Measurements from ENCODE around the gene APCS. TPM values are rescaled to one million over a fixed set of nuclear protein-coding genes. Genes with fewer than 3 reads are reported as not detected.

The APCS gene, protein sequence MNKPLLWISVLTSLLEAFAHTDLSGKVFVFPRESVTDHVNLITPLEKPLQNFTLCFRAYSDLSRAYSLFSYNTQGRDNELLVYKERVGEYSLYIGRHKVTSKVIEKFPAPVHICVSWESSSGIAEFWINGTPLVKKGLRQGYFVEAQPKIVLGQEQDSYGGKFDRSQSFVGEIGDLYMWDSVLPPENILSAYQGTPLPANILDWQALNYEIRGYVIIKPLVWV
- total RNA-seq (2012; rRNA removed), result not detected in 2 replicates

DNA sequence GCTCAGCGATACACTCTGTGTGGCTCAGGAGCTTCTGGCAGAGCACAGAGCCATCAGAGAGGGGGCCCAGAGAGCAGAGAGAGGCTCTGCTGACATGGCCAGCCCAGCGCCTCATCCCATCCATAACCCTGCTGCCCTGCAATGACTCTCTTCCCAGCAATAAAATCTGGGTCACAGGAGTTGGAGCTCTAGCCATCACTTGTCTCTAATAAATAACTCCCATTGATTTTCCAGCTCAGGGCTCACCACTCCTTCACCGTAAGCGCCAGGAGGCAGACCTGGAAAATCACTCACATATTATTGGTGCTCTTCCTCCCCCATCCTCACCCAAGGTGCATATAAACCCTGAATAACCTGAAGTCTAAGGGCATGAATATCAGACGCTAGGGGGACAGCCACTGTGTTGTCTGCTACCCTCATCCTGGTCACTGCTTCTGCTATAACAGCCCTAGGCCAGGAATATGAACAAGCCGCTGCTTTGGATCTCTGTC is at the start of gene APCS:
Gene APCS (plus strand): TSS at position 366 of the 491 bp plus-strand sequence. CDS start 96 bp downstream, at position 462.
- Histone ChIP-seq H3K4me1 (ENCODE audit: control insufficient read depth, insufficient read depth, low read length) (no peaks in the 10 kb centered on the region), H3K9ac (ENCODE audit: low read depth, low read length) (no peak within 1 kb of the TSS), H3K27me3 (ENCODE audit: control insufficient read depth, insufficient read depth, low read length) (no peaks in the 10 kb centered on the region)

DNA sequence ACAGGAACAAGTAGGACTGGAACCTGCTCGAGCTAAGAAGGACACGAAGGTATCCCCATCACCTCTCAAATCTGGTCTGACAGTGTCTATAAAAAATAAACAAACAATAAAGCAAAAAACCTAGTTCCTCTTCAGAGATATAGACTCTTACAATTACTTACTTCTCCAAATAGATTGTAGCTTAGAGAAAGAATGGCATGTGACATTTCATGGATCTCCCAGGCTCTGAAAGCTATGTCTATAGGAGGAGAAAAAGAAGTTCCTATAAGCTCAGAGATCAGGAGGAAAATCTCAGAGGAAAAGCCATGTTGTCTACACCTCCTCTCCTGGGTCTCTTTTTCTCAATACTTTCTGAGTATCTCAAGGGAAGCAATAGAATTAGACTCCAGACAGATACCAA is 39.5 kb upstream of the APCS start:
- Histone ChIP-seq H3K9ac (ENCODE audit: low read depth, low read length) (no peak overlapping the region), H3K36me3 (ENCODE audit: insufficient read depth, low read length) (no peaks in the 10 kb centered on the region), H3K4me3 (ENCODE audit: low read length) (no peak overlapping the region), H3K27me3 (ENCODE audit: control insufficient read depth, insufficient read depth, low read length) (no peaks in the 10 kb centered on the region), H3K4me1 (ENCODE audit: control insufficient read depth, insufficient read depth, low read length) (no peaks in the 10 kb centered on the region), H3K9me3 (replicated peaks; ENCODE audit: low read length) (no peaks in the 10 kb centered on the region), H3K4me2 (ENCODE audit: low read length) (no peak overlapping the region)

More for the DNA sequence above, at the start of gene APCS:
- H3K36me3 ChIP-seq (ENCODE audit: insufficient read depth, low read length), result no peaks in the 10 kb centered on the region
- no peak within 1 kb of the TSS for H3K4me2 ChIP-seq (ENCODE audit: low read length)
- no peak within 1 kb of the TSS for H3K4me3 ChIP-seq (ENCODE audit: low read length)
- no peaks in the 10 kb centered on the region for H3K9me3 ChIP-seq (replicated peaks; ENCODE audit: low read length)

DNA sequence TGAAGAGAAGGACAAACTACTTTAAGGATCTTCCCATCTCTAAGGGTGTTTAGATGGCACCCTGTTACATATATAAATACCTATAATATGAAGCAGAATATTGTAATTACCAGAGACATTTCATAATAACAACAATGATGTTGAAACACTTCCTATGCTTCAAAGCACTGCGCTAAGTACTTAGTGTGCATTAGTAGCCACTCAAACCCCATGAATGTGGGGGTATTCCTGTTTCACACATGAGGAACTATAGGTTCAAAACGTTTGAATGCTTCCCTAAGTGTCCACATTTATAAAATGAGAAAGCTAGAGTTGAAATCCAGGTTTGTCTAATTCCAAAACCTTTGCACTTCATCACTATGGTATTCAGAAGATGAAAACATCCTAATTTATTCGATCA is 33.4 kb upstream of the APCS start:
- Histone ChIP-seq H3K36me3 (ENCODE audit: insufficient read depth, low read length) (no peaks in the 10 kb centered on the region), H3K9ac (ENCODE audit: low read depth, low read length) (no peak overlapping the region), H3K4me1 (ENCODE audit: control insufficient read depth, insufficient read depth, low read length) (no peaks in the 10 kb centered on the region), H3K4me2 (ENCODE audit: low read length) (no peak overlapping the region), H3K4me3 (ENCODE audit: low read length) (no peak overlapping the region), H3K9me3 (replicated peaks; ENCODE audit: low read length) (no peaks in the 10 kb centered on the region), H3K27me3 (ENCODE audit: control insufficient read depth, insufficient read depth, low read length) (no peaks in the 10 kb centered on the region)

DNA sequence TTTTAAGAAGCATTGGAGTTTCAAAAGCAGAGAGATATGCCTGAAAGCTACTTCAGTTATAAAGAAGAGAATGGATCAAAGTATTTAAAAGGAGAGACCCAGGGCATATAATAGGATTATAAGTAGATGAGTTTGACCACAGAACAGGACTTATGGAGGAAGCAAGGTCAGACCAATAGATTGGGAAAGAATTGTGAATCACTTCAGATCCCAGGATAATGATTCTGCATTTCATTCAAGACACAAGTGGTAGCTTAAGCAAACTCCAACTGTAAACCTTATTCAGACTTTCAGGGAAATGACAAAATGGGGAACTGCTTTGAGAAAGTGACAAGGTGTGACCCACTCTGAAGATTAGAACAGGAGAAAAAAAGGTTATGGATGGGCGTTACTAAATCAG is 32.9 kb upstream of the APCS start:
- Histone ChIP-seq H3K4me1 (ENCODE audit: control insufficient read depth, insufficient read depth, low read length) (no peaks in the 10 kb centered on the region), H3K9ac (ENCODE audit: low read depth, low read length) (no peak overlapping the region), H3K36me3 (ENCODE audit: insufficient read depth, low read length) (no peaks in the 10 kb centered on the region), H3K9me3 (replicated peaks; ENCODE audit: low read length) (no peaks in the 10 kb centered on the region), H3K4me2 (ENCODE audit: low read length) (no peak overlapping the region), H3K27me3 (ENCODE audit: control insufficient read depth, insufficient read depth, low read length) (no peaks in the 10 kb centered on the region), H3K4me3 (ENCODE audit: low read length) (no peak overlapping the region)

DNA sequence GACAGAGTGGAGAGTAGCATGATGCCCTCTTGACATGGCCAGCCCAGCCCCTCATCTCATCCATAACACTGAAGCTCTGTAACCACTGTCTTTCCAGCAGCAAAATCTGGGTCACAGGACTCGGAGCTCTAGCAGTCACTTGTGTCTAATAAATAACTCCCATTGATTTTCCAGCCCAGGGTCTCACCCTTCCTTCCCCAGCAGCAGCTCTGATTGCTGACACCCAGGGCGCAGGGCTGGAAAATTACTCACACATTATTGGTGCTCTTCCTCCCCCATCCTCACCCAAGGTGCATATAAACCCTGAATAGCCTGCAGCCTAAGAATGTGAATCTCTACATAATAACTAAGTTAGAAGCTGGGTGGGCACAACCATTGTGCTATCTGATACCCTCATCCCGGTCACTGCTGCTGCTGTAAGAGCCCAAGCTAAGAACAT is 30.7 kb upstream of the APCS start:
- Histone ChIP-seq H3K4me3 (ENCODE audit: low read length) (no peak overlapping the region), H3K4me2 (ENCODE audit: low read length) (no peak overlapping the region)

DNA sequence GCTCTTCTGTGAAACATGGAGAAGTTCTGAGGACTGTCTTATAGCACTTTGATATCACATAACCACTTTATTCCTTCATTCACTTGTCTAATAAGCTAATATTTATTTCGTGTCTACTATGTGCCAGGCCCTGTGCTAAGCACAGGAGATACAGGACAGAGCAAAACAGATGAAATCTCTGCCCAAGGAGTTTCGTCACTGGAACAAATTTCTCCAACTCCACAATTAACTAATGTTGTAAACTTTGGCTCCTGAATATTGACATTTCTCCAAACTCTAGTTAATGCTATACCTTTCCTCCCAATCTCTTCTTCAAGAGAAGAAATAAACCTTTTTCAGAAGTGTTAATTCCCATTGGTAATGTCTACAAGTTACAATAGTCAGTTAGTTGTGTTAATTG is 27.0 kb upstream of the APCS start:
- Histone ChIP-seq H3K4me2 (ENCODE audit: low read length) (no peak overlapping the region), H3K27me3 (ENCODE audit: control insufficient read depth, insufficient read depth, low read length) (no peaks in the 10 kb centered on the region), H3K4me1 (ENCODE audit: control insufficient read depth, insufficient read depth, low read length) (no peaks in the 10 kb centered on the region), H3K36me3 (ENCODE audit: insufficient read depth, low read length) (no peaks in the 10 kb centered on the region), H3K9me3 (replicated peaks; ENCODE audit: low read length) (no peaks in the 10 kb centered on the region), H3K9ac (ENCODE audit: low read depth, low read length) (no peak overlapping the region), H3K4me3 (ENCODE audit: low read length) (no peak overlapping the region)

More for the DNA sequence above, 30.7 kb upstream of the APCS start:
- H3K9me3 ChIP-seq (replicated peaks; ENCODE audit: low read length), result no peaks in the 10 kb centered on the region
- no peaks in the 10 kb centered on the region for H3K36me3 ChIP-seq (ENCODE audit: insufficient read depth, low read length)
- no peaks in the 10 kb centered on the region for H3K27me3 ChIP-seq (ENCODE audit: control insufficient read depth, insufficient read depth, low read length)
- H3K9ac ChIP-seq (ENCODE audit: low read depth, low read length), result no peak overlapping the region
- H3K4me1 ChIP-seq (ENCODE audit: control insufficient read depth, insufficient read depth, low read length), result no peaks in the 10 kb centered on the region

DNA sequence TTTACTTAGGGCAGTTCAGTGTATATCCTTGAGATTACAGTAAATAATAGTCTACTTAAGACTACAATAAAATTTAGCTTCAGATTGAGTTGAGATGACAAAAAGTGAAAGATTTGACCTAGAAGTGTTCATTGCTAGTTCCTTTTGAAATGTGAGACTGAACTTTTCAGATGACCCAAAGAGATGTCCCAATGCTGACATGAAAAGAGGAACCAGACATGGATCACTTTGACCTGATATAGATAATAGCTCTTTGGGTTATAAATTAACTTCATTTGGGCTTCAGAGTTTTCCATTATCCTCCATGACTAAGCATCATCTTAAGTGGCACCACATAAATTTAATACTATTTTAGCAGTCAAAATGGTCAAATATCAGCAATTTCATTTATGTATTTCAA is 26.1 kb upstream of the APCS start:
- Histone ChIP-seq H3K4me2 (ENCODE audit: low read length) (no peak overlapping the region), H3K9me3 (replicated peaks; ENCODE audit: low read length) (no peaks in the 10 kb centered on the region), H3K27me3 (ENCODE audit: control insufficient read depth, insufficient read depth, low read length) (no peaks in the 10 kb centered on the region), H3K4me1 (ENCODE audit: control insufficient read depth, insufficient read depth, low read length) (no peaks in the 10 kb centered on the region), H3K9ac (ENCODE audit: low read depth, low read length) (no peak overlapping the region), H3K4me3 (ENCODE audit: low read length) (no peak overlapping the region), H3K36me3 (ENCODE audit: insufficient read depth, low read length) (no peaks in the 10 kb centered on the region)

DNA sequence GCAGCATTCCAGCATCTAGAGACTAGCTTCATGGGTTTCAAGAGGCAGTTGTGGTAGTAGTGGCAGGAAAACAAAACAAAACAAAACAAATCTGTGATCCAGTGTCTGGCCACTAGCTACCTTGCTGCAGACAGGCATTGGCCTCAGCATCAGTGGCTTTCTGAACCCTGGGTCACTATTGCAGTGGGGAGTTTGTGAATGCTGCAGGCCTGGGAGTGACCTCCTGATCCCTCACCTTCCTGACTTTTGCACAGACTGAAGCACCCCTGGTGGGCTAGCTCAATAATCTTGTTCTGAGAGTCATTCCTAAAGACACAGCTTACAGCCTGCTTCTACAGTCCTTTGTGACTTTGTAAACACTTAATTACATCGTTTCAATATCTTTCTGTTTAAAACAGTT is 24.9 kb upstream of the APCS start:
- no peaks in the 10 kb centered on the region for H3K27me3 ChIP-seq (ENCODE audit: control insufficient read depth, insufficient read depth, low read length)
- H3K9me3 ChIP-seq (replicated peaks; ENCODE audit: low read length), result no peaks in the 10 kb centered on the region
- H3K4me1 ChIP-seq (ENCODE audit: control insufficient read depth, insufficient read depth, low read length), result no peaks in the 10 kb centered on the region
- H3K4me3 ChIP-seq (ENCODE audit: low read length), result no peak overlapping the region
- no peak overlapping the region for H3K4me2 ChIP-seq (ENCODE audit: low read length)
- no peak overlapping the region for H3K9ac ChIP-seq (ENCODE audit: low read depth, low read length)
- no peaks in the 10 kb centered on the region for H3K36me3 ChIP-seq (ENCODE audit: insufficient read depth, low read length)

DNA sequence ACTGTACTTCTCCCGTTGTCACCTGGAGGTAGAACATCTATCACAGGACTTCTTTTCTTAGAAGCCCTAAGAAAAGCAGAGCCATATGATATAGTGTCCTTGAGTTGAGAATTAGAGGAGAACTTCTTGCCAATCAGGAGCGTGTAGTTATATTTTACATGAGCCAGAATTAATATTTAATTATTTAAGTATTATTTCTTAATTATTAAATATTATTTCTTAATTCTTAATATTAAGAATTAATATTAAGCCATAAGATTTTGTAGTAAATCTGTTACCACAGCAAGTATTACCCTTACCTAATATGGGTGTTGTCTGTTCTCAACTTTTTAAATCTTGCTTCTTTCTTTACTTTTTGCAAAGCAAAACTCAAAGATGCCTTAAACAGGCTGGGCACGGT is 10.2 kb upstream of the APCS start:
- no peaks in the 10 kb centered on the region for H3K27me3 ChIP-seq (ENCODE audit: control insufficient read depth, insufficient read depth, low read length)
- no peaks in the 10 kb centered on the region for H3K36me3 ChIP-seq (ENCODE audit: insufficient read depth, low read length)
- no peaks in the 10 kb centered on the region for H3K9me3 ChIP-seq (replicated peaks; ENCODE audit: low read length)
- no peak overlapping the region for H3K4me3 ChIP-seq (ENCODE audit: low read length)
- H3K4me2 ChIP-seq (ENCODE audit: low read length), result no peak overlapping the region
- no peak overlapping the region for H3K9ac ChIP-seq (ENCODE audit: low read depth, low read length)
- peaks cover 14% of the 10 kb centered on the region for H3K4me1 ChIP-seq (ENCODE audit: control insufficient read depth, insufficient read depth, low read length)

DNA sequence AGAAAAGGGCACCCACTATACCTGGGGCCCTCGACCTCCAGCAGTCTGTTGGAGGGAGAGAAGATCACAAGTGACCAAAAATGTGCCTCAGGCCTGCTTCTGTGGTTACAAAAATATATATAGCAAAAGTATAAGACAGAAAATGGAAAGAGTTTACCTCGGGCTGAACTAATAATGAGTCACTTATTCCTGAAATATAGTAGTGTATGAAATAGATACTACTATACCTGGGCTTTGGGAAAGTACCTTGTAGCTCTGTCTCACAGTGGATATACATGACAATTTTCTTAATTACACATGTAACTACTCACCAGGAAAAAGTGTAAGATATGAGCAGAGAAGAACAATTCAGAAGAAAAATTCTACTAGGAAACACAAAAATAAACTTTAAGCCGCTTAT is 7.3 kb upstream of the APCS start:
- H3K4me1 ChIP-seq (ENCODE audit: control insufficient read depth, insufficient read depth, low read length), result peaks cover 14% of the 10 kb centered on the region
- no peaks in the 10 kb centered on the region for H3K27me3 ChIP-seq (ENCODE audit: control insufficient read depth, insufficient read depth, low read length)
- H3K9ac ChIP-seq (ENCODE audit: low read depth, low read length), result no peak overlapping the region
- H3K9me3 ChIP-seq (replicated peaks; ENCODE audit: low read length), result no peaks in the 10 kb centered on the region
- H3K4me2 ChIP-seq (ENCODE audit: low read length), result no peak overlapping the region
- H3K36me3 ChIP-seq (ENCODE audit: insufficient read depth, low read length), result no peaks in the 10 kb centered on the region
- no peak overlapping the region for H3K4me3 ChIP-seq (ENCODE audit: low read length)

DNA sequence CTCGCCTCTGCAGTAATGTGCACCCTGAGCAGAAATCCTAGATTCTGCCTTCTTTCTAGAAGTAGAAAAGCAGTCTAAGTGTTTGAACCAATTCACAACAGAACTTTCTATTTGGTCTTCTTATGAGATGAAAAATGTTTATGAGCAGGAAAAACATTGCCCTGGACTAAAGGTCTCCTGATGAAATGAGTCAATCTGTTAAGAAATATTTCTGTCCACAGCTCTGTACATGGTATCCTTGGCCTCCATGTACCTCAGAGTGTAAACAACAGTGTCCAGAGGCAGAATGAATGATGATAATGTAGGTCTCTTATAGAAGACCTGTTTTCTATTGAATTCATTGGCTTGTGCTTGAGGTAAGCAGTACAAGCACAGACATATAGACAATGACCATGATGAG is 6.2 kb upstream of the APCS start:
- Histone ChIP-seq H3K4me2 (ENCODE audit: low read length) (no peak overlapping the region), H3K4me3 (ENCODE audit: low read length) (no peak overlapping the region), H3K4me1 (ENCODE audit: control insufficient read depth, insufficient read depth, low read length) (peaks cover 14% of the 10 kb centered on the region), H3K27me3 (ENCODE audit: control insufficient read depth, insufficient read depth, low read length) (no peaks in the 10 kb centered on the region), H3K36me3 (ENCODE audit: insufficient read depth, low read length) (no peaks in the 10 kb centered on the region), H3K9me3 (replicated peaks; ENCODE audit: low read length) (no peaks in the 10 kb centered on the region), H3K9ac (ENCODE audit: low read depth, low read length) (no peak overlapping the region)

DNA sequence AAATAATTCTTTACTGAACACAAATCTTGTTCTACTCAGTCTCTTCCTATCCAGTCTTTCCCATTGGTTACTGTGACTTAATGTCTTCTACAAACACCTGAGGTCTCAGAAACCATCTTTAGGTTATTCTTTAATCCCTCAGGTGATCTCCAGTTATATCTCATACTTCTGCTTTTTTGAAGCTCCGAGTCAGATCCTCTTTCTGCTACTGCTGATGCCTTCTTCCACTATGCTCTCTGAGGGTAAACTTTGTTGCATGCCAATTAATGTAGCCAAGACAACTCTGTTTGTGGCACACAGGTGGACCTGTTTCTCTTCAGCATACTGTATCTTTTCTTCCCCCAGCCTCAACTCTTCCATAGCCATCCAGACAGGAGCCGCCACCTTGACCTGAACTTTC is 3.1 kb upstream of the APCS start:
- no peak overlapping the region for H3K9ac ChIP-seq (ENCODE audit: low read depth, low read length)
- no peak overlapping the region for H3K4me2 ChIP-seq (ENCODE audit: low read length)
- no peaks in the 10 kb centered on the region for H3K36me3 ChIP-seq (ENCODE audit: insufficient read depth, low read length)
- H3K9me3 ChIP-seq (replicated peaks; ENCODE audit: low read length), result no peaks in the 10 kb centered on the region
- peaks cover 14% of the 10 kb centered on the region for H3K4me1 ChIP-seq (ENCODE audit: control insufficient read depth, insufficient read depth, low read length)
- no peak overlapping the region for H3K4me3 ChIP-seq (ENCODE audit: low read length)
- H3K27me3 ChIP-seq (ENCODE audit: control insufficient read depth, insufficient read depth, low read length), result no peaks in the 10 kb centered on the region

Measured in skeletal muscle satellite cell (primary cell).